Gastrocnemius medialis (tissue), 4 donors: Measurements from ENCODE around the gene KLF7. TPM values are rescaled to one million over a fixed set of nuclear protein-coding genes. Genes with fewer than 3 reads are reported as not detected.

Experiments used
- ATAC-seq, 2 donors: fragments of 150-250 bp; one replicate each; pipeline ENCODE4 v1.9.1; 2016
- DNase-seq, 2 donors: peaks; one replicate each; pipeline ENCODE4 v3.0.0-alpha.2; 2019
- H3K27ac ChIP-seq, 4 donors: fragments of 200-600 bp; sonication (generic); 1 replicate in 1 of 4; 2 replicates in 3 of 4; pipeline ENCODE4 v1.5.1; 2016 to 2018; ENCODE audit warnings: mild to moderate bottlenecking in 2 of 4, moderate library complexity in 1 of 4
- H3K27me3 ChIP-seq, 3 donors: fragments of 200-600 bp; sonication (generic) in 2 of 3; 1 replicate in 1 of 3; 2 replicates in 2 of 3; pipeline versions ENCODE4 v1.5.1 to v1.6.0; 2016 to 2019; ENCODE audit warnings: mild to moderate bottlenecking in 1 of 3, moderate library complexity in 1 of 3
- H3K36me3 ChIP-seq, 2 donors: fragments of 200-600 bp; sonication (generic) in 1 of 2; one replicate each; pipeline ENCODE4 v1.5.1; 2017 to 2018
- H3K4me1 ChIP-seq, 2 donors: fragments of 200-600 bp; sonication (generic) in 1 of 2; one replicate each; pipeline ENCODE4 v1.5.1; 2016 to 2017; ENCODE audit warnings: mild to moderate bottlenecking in 2 of 2
- H3K4me3 ChIP-seq, 4 donors: fragments of 200-600 bp; sonication (generic) in 3 of 4; 1 replicate in 1 of 4; 2 replicates in 3 of 4; pipeline ENCODE4 v1.5.1; 2016 to 2019; ENCODE audit warnings: mild to moderate bottlenecking in 2 of 4
- H3K9me3 ChIP-seq, 3 donors: fragments of 200-600 bp; sonication (generic) in 2 of 3; 1 replicate in 1 of 3; 2 replicates in 2 of 3; pipeline ENCODE4 v1.5.1; 2016 to 2019
- CTCF ChIP-seq, 5 experiments: fragments of 450-650 bp in 3 of 5; fragments of 200-600 bp in 2 of 5; sonication (generic) in 2 of 5; IDR thresholded peaks in 4 of 5; conservative IDR thresholded peaks in 1 of 5; 1 replicate in 4 of 5; 2 replicates in 1 of 5; pipeline ENCODE4 v1.5.1; 2016 to 2019; ENCODE audit warnings: antibody characterized with exemption in 5 of 5, mild to moderate bottlenecking in 3 of 5, moderate library complexity in 3 of 5
- POLR2A ChIP-seq, 2 donors: fragments of 450-650 bp; IDR thresholded peaks; one replicate each; pipeline ENCODE4 v1.6.1; 2017; ENCODE audit warnings: antibody characterized with exemption in 2 of 2, mild to moderate bottlenecking in 2 of 2, moderate library complexity in 2 of 2
- in situ Hi-C, 4 donors: fragments of 200-750 bp; cut with MboI; loops; one replicate each; pipeline versions ENCODE4 v1.15.0 to v1.8.0; 2017; ENCODE audit warnings: low sequenced_read_pairs in 4 of 4
- intact Hi-C: fragments of 100-400 bp; cut with DNase I; formaldehyde crosslinking; loops from one replicate; pipeline ENCODE4 v1.15.1; 2023; ENCODE audit warnings: low total_unique reads
- total RNA-seq, 4 donors: library from RNA; depleted of rRNA; stranded (reverse); fragments of >200 nt; gene quantifications; one replicate each; pipeline versions ENCODE4 v1.1.0 to v1.2.3, GENCODE V29; 2016

The KLF7 gene
- total RNA-seq, 4 donors from 2014 or later: 6.8 to 12.0 (median 7.6) TPM

DNA sequence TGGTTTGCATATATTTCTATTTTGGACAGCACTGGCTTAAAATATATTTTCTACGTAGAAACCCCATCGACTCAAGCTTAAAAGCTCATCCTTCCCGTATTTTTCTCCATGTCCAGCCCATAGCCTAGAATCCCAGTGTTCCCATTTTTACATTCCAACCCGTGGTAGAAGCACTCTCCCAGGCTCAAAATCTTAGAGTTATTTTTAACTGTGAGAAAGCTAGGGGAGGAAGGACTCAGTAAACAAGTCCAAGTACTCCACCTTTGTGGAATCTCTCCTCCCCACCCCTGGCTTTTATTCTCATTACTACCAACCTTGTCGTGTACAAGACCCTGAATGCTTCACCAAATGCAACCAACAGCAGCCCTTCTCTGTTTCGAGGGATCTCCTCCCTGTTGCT is 69.8 kb downstream of the KLF7 start:
- in situ Hi-C loops (no loop called here), intact Hi-C loops (no loop called here)
- Histone ChIP-seq H3K27me3 (no peaks in the 10 kb centered on the region), H3K4me3 (no peak overlapping the region), H3K9me3 (no peaks in the 10 kb centered on the region), H3K4me1 (peaks cover 10 to 41% of the 10 kb centered on the region in 2 donors), H3K27ac (peak overlapping the region; percentile 23 to 49 (median 36)), H3K36me3 (no peaks in the 10 kb centered on the region)
- ATAC-seq (no peak), DNase-seq (no peak)
- no peak for TF ChIP-seq CTCF (IDR thresholded peaks at IDR 0.05 in 4 of 5, conservative IDR thresholded peaks at IDR 0.05 in 1 of 5)
- TF ChIP-seq POLR2A (IDR thresholded peaks at IDR 0.05): no peak

GRCh38 chr2:207093234-207093633 is 72.5 kb downstream of the KLF7 start:
- H3K27ac ChIP-seq: no peak overlapping the region
- no peaks in the 10 kb centered on the region for H3K36me3 ChIP-seq
- H3K4me3 ChIP-seq: no peak overlapping the region
- H3K4me1 ChIP-seq: peaks cover 19 to 57% of the 10 kb centered on the region in 2 donors
- in situ Hi-C loops (no loop called here), intact Hi-C loops (loop anchor here (5.0 kb wide), 2 partner anchors 39 to 69 kb away; no protein-coding TSS in a partner anchor)
- DNase-seq (no peak), ATAC-seq (no peak)
- TF ChIP-seq POLR2A (IDR thresholded peaks at IDR 0.05) (no peak), CTCF (IDR thresholded peaks at IDR 0.05 in 4 of 5, conservative IDR thresholded peaks at IDR 0.05 in 1 of 5) (no peak)
- no peaks in the 10 kb centered on the region for H3K9me3 ChIP-seq
- H3K27me3 ChIP-seq: no peaks in the 10 kb centered on the region

DNA sequence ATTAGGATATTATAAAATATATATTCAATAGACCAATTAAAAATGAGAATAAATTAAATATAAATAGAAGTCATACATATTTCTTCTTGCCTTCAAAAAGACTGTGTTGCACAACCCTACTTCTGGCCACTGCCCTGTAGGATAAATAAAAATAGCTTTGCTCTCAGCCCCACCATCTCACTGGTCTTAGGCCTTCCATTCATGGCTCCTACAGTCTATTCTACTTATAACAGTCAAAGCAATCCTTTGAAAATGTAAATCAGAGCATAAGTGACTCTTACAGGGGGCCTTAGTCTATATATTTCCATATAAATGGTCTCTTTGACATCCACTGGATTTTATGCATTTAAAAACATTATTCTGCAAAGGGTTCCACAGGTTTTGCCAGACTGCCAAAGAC is 72.9 kb downstream of the KLF7 start:
- no peak for TF ChIP-seq CTCF (IDR thresholded peaks at IDR 0.05 in 4 of 5, conservative IDR thresholded peaks at IDR 0.05 in 1 of 5)
- TF ChIP-seq POLR2A (IDR thresholded peaks at IDR 0.05): no peak
- Histone ChIP-seq H3K36me3 (no peaks in the 10 kb centered on the region), H3K27me3 (no peaks in the 10 kb centered on the region), H3K4me1 (peaks cover 19 to 55% of the 10 kb centered on the region in 2 donors), H3K4me3 (no peak overlapping the region), H3K9me3 (no peaks in the 10 kb centered on the region), H3K27ac (peak overlapping the region in 1 of 4 donors; percentile 18)
- in situ Hi-C loops (no loop called here), intact Hi-C loops (loop anchor here (5.0 kb wide), 2 partner anchors 39 to 69 kb away; no protein-coding TSS in a partner anchor)
- ATAC-seq (no peak), DNase-seq (no peak)

GRCh38 chr2:207091928-207092327 is 73.8 kb downstream of the KLF7 start:
- Histone ChIP-seq H3K27me3 (no peaks in the 10 kb centered on the region), H3K27ac (peak overlapping the region in 1 of 4 donors; percentile 18), H3K4me3 (no peak overlapping the region), H3K36me3 (no peaks in the 10 kb centered on the region), H3K9me3 (no peaks in the 10 kb centered on the region), H3K4me1 (peaks cover 12 to 48% of the 10 kb centered on the region in 2 donors)
- in situ Hi-C loops: no loop called here
- ATAC-seq (no peak), DNase-seq (no peak)
- intact Hi-C loops: loop anchor here (5.0 kb wide), 2 partner anchors 40 to 70 kb away; no protein-coding TSS in a partner anchor
- TF ChIP-seq POLR2A (IDR thresholded peaks at IDR 0.05) (no peak), CTCF (IDR thresholded peaks at IDR 0.05 in 4 of 5, conservative IDR thresholded peaks at IDR 0.05 in 1 of 5) (no peak)

GRCh38 chr2:207091176-207091575 is 74.6 kb downstream of the KLF7 start:
- DNase-seq: no peak
- in situ Hi-C loops: no loop called here
- no peaks in the 10 kb centered on the region for H3K27me3 ChIP-seq
- peaks cover 0 to 3% of the 10 kb centered on the region in 2 donors for H3K36me3 ChIP-seq
- ATAC-seq: peak; percentile 55 to 61
- H3K4me1 ChIP-seq: peaks cover 15 to 45% of the 10 kb centered on the region in 2 donors
- H3K4me3 ChIP-seq: no peak overlapping the region
- intact Hi-C loops: loop anchor here (5.0 kb wide), 2 partner anchors 41 to 71 kb away; no protein-coding TSS in a partner anchor
- H3K9me3 ChIP-seq: no peaks in the 10 kb centered on the region
- no peak for TF ChIP-seq POLR2A (IDR thresholded peaks at IDR 0.05)
- no peak for TF ChIP-seq CTCF (IDR thresholded peaks at IDR 0.05 in 4 of 5, conservative IDR thresholded peaks at IDR 0.05 in 1 of 5)
- peak overlapping the region in 2 of 4 donors; percentile 15 to 18 for H3K27ac ChIP-seq
